ENCODE measurements around the gene CYTL1.
"Not testable (repeated sequence)": the region's sequence is repeated elsewhere in the genome, so short reads cannot be mapped to it uniquely, and the experiment has no call there.

CYTL1 gene

DNA sequence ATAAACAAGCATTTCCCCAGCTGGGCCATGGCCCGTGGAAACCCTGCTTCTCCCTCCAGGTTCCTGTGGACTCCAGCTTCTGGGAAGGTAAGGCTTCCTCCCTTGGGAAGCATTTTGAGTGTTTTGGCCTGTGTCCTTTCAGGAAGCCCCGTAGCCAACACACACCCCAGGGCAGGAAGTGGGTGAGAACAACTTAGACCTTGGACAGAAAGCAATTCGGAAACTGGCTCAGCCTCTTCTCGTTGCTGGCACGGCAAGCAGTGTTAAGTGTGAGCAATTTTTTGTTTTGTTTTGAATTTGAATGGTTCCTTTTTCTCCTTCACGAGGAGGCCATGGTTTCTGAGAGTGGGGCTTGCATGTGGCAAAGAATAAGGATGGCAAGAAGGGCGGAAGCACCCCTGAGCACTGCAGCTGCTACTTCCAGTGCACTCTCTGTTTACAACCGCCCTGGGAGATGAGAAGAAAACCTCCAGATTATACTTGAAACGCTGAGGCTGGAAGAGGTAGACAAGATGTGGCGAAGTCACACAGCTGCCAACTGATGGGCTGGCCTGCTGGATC is 14.1 kb upstream of the CYTL1 start:
- DNase-seq (ENCODE audit: low spot score) = no peak

- DNase-seq (ENCODE audit: low spot score) = no peak
Observed at GRCh38 chr4:5032813-5033212, 13.6 kb upstream of the CYTL1 start.

GRCh38 chr4:5030927-5031326 is 11.7 kb upstream of the CYTL1 start:
- DNase-seq (ENCODE audit: low spot score) = no peak

DNA sequence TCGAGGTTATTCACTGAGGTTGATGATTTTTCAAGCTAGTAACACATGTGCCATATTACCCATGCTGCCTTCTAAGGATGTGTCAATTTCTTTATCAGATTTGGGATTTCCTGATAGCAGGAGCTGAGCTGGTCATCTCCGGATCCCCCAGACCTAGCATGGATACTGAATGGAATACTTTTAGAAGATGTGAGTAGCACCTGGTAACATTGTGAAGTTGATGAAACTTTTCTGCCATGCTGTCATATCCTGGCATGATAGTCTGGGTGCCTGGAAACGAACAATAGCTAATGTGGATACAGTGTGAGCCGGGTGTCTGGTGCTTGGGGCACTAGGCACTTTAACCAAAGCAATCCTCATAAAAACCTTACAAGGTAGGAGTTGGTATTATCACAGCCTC is 11.0 kb upstream of the CYTL1 start:
- no peak for DNase-seq (ENCODE audit: low spot score)

DNA sequence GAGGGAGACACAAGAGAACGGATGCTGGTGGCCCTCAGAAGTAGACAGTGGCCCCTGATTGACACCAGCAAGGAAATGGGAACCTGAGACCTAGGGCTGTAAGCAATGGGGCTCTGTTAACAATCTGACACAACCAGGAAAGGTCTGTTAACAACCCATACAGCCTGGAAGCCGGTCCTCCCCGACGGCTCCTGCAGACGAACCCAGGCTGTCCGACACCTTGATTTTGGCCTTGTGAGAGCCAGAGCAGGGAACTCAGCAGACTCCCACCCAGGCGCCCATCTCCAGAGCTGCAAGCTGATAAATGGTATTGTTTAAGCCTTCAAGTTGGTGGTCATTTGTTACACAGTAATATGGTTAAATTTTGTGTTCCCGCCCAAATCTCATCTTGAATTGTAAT is 10.2 kb upstream of the CYTL1 start:
- no peak for DNase-seq (ENCODE audit: low spot score)

DNA sequence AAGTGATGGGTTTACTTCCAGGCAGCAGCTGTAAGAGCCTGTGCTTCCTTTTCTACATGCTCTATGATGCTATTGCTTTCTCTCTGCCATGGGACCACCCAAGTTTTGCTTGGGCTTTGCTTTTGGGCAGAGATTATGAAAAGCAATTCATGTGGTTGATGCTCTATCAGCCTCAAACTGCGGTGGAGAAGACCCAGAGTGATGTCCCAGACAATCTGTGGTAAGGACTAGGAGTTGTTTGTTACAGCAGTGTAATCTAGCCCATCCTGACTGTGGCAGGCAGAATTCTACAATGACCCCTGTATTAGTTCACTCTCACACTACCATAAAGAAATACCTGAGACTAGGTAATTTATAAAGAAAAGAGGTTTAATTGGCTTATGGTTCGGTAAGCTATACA is 9.2 kb upstream of the CYTL1 start:
- no peak for DNase-seq (ENCODE audit: low spot score)

DNA sequence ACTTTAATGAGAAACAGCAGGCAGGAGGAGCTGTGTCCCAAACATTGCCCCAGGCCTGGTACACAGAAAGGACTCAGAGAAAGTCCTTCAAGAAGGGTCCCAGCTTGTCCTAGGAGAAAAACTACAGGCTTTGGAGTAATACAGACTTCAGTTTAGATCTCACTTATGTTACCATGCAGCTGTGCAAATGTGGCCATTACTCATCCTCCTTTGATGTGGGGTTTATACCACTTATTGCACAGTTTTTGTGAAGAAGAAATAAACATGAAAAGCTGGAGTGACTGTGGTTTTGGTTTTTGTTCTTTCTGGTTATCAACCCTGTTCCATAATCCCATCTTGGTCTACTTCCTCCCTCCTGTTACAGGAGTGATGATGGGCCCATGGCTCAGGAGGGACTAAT is 8.1 kb upstream of the CYTL1 start:
- DNase-seq (ENCODE audit: low spot score) = no peak

- no peak for DNase-seq (ENCODE audit: low spot score)
Observed at GRCh38 chr4:5026371-5026770, 7.1 kb upstream of the CYTL1 start.

GRCh38 chr4:5024673-5025072 is 5.4 kb upstream of the CYTL1 start:
- DNase-seq (ENCODE audit: low spot score) = no peak

DNA sequence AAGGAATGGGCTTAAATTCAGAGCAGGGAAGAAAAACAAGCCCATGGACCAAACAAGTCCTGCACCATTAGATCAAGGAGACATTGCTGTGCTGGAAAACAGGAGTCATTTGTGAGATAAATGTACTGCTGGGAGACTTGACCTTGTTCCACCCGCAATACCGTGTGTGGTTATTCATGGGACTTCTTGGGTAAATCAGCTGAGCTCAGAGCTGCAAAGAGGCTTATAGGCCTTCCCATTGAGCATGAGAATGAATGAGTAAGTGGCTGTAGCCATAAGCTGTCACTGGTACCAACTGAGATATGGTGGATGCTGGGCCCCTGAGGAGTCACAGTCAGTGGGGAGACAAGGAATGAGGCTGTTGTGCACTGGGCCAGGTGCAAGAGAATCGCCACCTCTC is 2.3 kb upstream of the CYTL1 start:
- DNase-seq (ENCODE audit: low spot score) = no peak

DNA sequence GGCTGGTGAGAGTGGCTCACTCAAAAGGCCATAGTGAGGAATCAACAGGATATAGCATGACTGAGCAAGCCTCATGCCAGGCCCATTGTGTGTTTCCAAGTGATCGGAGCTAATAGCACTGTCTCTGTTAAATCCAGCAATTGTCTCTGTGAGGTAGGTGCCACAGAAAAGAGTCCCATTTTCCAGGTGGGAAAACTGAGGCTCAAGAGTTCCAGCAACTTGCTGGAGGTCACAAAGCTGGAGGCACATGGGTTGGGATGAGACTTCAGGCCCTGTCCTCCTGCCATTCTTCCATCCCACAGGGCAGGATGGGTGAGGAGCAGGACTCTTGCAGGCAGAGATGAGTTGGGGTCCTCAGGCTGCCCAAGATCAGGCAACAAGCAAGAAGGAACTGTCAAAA is 1.1 kb upstream of the CYTL1 start:
- DNase-seq (ENCODE audit: low spot score) = no peak

- DNase-seq (ENCODE audit: low spot score) = no peak
Observed at GRCh38 chr4:5019796-5020195, 538 bp upstream of the CYTL1 start.

- DNase-seq (ENCODE audit: low spot score) = no peak
Observed at GRCh38 chr4:5018603-5019002, 655 bp downstream of the CYTL1 start.

- DNase-seq (ENCODE audit: low spot score) = no peak
Observed at GRCh38 chr4:5018096-5018495, 1.2 kb downstream of the CYTL1 start.

- DNase-seq (ENCODE audit: low spot score) = no peak
Observed at GRCh38 chr4:5014007-5014682, 5.1 kb downstream of the CYTL1 start.

DNA sequence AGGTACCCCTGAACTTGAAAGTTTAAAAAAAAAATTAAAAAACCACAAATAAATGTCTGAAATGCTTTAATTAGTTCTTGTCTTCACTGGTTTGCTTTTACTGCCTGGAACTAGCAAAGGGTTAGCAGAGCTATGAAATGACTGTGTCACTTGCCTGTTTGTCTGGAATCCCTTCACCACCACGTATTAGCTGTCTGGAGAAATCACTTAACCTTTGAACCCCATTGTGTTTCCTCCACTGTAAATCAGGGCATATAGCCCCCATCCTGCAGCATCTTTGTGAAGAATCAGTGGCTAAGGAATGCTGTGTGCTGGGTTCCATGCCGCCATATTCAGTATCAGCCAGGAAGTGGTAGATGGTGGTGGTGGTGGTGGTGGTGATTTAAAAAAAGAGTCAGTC is 6.3 kb downstream of the CYTL1 start:
- no peak for DNase-seq (ENCODE audit: low spot score)

DNA sequence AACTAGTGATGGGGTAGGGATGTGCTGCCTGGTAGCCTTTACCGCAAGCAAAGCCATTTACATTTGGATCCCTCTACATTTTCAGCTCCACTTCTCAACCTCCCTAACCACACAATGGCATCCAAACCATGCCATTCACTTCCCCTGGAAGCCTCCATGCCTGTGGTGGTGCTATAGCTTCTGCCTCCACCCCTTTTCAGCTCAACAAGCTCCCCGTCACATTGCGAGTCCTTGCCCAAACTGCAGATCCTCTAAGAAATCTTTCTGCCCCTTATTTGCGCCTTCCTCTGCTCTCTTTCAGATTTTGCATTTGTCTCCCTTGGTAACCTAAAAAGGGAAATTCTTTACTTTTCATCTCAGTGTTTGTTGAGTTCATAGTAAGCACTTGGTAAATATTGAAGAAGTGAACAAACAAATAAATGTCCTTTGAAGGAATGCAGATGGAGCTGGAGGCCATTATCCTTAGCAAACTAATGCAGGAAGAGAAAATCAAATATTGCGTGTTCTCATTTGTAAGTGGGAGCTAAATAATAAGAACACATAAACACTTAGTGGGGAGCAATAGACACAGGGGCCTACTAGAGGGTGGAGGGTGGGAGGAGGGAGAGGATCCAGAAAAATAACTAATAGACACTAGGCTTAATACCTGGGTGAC is 6.9 kb downstream of the CYTL1 start:
- DNase-seq (ENCODE audit: low spot score) = no peak

- DNase-seq (ENCODE audit: low spot score) = no peak
Observed at GRCh38 chr4:5010984-5011383, 8.3 kb downstream of the CYTL1 start.

DNA sequence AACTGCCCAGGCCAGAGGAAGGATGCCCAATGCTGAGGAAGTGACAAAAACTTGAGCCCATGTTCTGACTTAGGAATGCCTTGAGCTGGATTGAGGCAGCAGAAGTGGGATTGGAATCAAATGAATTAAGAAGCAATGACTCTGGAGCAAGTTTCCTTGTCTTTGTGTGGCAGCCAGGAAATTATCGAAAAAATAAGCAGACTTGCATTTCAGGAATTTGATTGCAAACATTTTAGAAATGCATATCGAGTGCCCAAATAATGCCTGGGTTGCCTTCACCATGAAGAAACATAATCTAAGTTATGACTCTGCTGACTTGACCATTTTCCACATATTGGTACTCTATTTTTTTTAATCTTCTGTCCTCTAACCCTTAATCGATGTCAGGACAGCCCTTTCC is 9.5 kb downstream of the CYTL1 start:
- no peak for DNase-seq (ENCODE audit: low spot score)

DNA sequence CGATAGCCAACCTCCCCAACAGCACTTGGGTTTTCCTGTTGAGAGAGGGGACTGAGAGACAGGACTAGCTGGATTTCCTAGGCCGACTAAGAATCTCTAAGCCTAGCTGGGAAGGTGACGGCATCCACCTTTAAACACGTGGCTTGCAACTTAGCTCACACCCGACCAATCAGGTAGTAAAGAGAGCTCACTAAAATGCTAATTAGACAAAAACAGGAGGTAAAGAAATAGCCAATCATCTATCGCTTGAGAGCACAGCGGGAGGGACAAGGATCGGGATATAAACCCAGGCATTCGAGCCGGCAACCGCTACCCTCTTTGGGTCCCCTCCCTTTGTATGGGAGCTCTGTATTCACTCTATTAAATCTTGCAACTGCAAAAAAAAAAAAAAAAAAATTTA is 12.3 kb downstream of the CYTL1 start:
- DNase-seq (ENCODE audit: low spot score) = not testable (repeated sequence)

DNA sequence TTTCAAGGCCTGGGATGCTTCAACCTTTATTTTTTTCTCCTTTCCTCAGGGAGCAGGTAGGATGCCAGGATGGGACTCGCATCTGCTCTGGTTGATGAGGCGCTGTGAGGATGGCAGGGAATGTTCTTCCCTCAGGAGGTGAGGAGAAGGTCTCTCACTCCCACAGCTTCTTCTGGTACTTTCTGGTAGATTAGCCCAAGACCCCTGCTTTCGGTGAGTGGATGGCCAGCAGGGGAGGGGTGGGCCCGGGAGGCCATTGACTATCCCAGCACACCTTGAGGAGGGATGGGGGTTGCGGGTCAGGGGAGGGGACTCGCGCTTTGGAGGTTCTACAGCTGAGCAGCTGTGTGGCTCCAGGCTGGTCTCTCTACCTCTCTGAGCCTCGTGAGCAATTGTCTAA is 14.8 kb downstream of the CYTL1 start:
- no peak for DNase-seq (ENCODE audit: low spot score)

DNA sequence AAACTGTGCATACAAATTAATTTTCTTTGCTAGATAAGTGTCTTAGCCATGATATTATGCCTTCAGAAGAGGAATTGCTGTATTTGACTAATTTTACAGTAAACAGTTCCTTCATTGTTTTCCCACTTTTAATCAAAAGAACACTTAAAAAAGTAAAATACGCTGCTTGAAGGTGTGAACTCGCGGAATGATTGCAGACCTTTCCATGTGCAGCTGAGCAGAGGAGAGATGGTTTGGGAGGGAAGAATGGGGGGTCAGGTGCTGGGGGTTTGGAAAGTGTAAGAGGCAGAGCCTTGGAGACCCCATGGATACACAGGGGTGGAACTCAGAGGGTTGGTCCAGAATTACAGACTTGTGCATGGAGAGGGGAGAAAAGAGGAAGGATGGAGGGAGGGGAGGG is 15.3 kb downstream of the CYTL1 start:
- no peak for DNase-seq (ENCODE audit: low spot score)

DNA sequence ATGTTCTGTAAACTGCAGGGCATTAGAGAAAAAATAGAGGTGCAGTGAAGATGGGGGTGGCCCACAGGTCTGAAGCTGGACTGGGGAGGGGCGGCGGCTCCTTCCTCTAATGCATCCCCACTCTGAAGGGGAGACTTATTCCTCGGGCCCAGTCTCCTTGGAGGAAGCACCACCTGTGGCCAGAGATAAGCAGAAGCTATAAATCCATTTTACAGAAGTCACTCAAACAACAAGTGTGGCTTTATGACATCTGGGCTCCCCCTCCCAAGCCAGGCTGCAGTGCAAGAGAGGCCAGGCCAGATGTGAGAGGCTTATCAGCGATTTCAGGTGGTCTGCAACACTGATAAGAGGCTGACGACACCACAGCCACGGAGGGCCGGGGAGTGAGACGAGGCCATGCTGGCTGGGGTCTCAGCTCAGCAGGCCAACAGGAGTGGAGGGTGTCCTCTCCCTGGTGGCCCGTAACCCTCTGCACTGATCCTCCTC is 15.8 kb downstream of the CYTL1 start:
- no peak for DNase-seq (ENCODE audit: low spot score)

DNA sequence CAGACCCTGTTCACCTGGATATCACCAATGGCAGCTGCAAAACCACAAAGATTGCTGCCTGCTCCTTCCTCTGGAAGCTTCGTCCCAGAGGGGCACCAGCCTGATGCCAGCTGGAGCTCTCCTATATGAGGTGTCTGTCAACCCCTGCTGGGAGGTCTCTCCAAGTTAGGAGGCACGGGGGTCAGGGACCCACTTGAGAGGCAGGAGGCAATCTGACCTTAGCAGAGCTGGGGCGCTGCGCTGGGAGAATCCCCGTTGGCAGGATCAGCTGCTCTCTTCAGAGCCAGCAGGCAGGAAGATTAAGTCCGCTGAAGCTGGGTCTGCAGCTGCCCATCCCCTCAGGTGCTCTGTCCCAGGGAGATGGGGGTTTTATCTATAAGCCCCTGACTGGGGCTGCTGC is 17.6 kb downstream of the CYTL1 start:
- not testable (repeated sequence) for DNase-seq (ENCODE audit: low spot score)

All from germinal center (tissue), 1 donor.